ENCODE data around the gene TPH1. TPM values are rescaled to one million over a fixed set of nuclear protein-coding genes. Genes with fewer than 3 reads are reported as not detected.

Gene TPH1
- total RNA-seq, 1 experiment from 2014 or later: 0.07 TPM

DNA sequence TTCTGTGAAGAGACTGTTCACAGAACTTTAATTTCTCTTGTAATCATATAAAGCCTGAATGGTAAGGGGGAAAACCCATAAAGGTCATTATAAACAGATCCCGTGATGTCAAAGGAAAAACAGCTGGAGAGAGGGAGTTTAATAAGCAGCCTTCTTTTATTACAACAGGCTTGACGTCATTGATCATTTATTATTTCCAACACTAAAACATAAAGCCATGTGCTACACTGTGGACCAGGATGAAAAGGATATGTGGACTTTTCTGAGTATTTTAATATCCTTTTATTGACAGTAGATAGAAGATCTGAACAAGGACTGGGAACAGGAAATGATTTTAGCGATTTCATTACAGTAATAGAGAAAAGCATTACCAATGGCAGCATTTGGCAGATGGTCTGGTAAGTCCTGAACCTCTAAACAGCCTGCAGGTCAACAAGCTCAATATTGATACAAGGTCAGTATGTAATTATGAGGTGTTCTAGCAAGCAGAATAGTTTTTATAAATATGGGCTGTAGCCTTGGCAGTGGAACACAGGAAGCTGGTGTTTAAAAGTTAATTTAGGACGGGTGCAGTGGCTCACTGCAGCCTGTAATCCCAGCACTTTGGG is 25.1 kb upstream of the TPH1 start (continued):
- TF ChIP-seq ZNF219 (CRISPR knock-in tag; IDR thresholded peaks at IDR 0.05; ENCODE audit: borderline replicate concordance) (no peak), OVOL2 (CRISPR knock-in tag; IDR thresholded peaks at IDR 0.05; ENCODE audit: borderline replicate concordance) (no peak), ZNF138 (CRISPR knock-in tag; conservative IDR thresholded peaks at IDR 0.05) (no peak)
- TF ChIP-seq, protein P1, sequence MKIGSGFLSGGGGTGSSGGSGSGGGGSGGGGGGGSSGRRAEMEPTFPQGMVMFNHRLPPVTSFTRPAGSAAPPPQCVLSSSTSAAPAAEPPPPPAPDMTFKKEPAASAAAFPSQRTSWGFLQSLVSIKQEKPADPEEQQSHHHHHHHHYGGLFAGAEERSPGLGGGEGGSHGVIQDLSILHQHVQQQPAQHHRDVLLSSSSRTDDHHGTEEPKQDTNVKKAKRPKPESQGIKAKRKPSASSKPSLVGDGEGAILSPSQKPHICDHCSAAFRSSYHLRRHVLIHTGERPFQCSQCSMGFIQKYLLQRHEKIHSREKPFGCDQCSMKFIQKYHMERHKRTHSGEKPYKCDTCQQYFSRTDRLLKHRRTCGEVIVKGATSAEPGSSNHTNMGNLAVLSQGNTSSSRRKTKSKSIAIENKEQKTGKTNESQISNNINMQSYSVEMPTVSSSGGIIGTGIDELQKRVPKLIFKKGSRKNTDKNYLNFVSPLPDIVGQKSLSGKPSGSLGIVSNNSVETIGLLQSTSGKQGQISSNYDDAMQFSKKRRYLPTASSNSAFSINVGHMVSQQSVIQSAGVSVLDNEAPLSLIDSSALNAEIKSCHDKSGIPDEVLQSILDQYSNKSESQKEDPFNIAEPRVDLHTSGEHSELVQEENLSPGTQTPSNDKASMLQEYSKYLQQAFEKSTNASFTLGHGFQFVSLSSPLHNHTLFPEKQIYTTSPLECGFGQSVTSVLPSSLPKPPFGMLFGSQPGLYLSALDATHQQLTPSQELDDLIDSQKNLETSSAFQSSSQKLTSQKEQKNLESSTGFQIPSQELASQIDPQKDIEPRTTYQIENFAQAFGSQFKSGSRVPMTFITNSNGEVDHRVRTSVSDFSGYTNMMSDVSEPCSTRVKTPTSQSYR (CRISPR knock-in tag; IDR thresholded peaks at IDR 0.05): no peak
- TF ChIP-seq, protein P2, sequence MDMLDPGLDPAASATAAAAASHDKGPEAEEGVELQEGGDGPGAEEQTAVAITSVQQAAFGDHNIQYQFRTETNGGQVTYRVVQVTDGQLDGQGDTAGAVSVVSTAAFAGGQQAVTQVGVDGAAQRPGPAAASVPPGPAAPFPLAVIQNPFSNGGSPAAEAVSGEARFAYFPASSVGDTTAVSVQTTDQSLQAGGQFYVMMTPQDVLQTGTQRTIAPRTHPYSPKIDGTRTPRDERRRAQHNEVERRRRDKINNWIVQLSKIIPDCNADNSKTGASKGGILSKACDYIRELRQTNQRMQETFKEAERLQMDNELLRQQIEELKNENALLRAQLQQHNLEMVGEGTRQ (CRISPR knock-in tag; IDR thresholded peaks at IDR 0.05): no peak
- TF ChIP-seq, protein P3, sequence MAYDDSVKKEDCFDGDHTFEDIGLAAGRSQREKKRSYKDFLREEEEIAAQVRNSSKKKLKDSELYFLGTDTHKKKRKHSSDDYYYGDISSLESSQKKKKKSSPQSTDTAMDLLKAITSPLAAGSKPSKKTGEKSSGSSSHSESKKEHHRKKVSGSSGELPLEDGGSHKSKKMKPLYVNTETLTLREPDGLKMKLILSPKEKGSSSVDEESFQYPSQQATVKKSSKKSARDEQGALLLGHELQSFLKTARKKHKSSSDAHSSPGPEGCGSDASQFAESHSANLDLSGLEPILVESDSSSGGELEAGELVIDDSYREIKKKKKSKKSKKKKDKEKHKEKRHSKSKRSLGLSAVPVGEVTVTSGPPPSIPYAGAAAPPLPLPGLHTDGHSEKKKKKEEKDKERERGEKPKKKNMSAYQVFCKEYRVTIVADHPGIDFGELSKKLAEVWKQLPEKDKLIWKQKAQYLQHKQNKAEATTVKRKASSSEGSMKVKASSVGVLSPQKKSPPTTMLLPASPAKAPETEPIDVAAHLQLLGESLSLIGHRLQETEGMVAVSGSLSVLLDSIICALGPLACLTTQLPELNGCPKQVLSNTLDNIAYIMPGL (CRISPR knock-in tag; IDR thresholded peaks at IDR 0.05): no peak
- TF ChIP-seq, protein P4, sequence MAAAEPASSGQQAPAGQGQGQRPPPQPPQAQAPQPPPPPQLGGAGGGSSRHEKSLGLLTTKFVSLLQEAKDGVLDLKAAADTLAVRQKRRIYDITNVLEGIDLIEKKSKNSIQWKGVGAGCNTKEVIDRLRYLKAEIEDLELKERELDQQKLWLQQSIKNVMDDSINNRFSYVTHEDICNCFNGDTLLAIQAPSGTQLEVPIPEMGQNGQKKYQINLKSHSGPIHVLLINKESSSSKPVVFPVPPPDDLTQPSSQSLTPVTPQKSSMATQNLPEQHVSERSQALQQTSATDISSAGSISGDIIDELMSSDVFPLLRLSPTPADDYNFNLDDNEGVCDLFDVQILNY (CRISPR knock-in tag; IDR thresholded peaks at IDR 0.05): no peak
- TF ChIP-seq, protein P5, sequence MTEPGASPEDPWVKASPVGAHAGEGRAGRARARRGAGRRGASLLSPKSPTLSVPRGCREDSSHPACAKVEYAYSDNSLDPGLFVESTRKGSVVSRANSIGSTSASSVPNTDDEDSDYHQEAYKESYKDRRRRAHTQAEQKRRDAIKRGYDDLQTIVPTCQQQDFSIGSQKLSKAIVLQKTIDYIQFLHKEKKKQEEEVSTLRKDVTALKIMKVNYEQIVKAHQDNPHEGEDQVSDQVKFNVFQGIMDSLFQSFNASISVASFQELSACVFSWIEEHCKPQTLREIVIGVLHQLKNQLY (CRISPR knock-in tag; IDR thresholded peaks at IDR 0.05): no peak

DNA sequence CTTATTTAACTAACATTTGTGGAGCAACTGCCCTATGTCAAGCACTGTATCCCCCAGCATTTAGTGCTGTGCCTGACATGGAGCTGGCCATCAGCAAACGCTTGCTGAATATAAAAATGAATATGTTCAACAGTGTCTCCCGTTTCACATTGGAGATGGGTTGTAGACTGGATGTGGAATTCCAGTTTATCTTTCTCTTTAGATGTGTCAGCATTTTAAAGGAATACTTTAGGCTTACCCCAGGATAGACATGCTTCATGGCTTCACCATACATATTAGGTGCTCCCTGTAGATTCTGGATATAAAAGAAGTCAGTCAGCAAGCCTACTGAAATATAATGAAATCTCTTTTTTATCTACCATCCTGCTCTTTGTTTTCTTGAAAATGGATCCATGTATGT is 21.3 kb upstream of the TPH1 start:
- ChIA-PET POLR2A (no interaction called here), CTCF (no interaction called here)
- Mint-ChIP-seq H3K27me3 (ENCODE audit: low read depth) (no peaks in the 10 kb centered on the region), H3K9me3 (no peaks in the 10 kb centered on the region), H3K27ac (no peak overlapping the region), H3K4me1 (0 out of 2 replicates have a peak, but pooled peaks cover 6% of the 10 kb centered on the region), H3K4me3 (no peak overlapping the region), H3K36me3 (no peaks in the 10 kb centered on the region)
- DNase-seq (ENCODE audit: low spot score) (no peak), ATAC-seq (no peak)
- TF ChIP-seq, protein P6, sequence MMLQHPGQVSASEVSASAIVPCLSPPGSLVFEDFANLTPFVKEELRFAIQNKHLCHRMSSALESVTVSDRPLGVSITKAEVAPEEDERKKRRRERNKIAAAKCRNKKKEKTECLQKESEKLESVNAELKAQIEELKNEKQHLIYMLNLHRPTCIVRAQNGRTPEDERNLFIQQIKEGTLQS (CRISPR knock-in tag; conservative IDR thresholded peaks at IDR 0.05): no peak
- TF ChIP-seq, protein P7, sequence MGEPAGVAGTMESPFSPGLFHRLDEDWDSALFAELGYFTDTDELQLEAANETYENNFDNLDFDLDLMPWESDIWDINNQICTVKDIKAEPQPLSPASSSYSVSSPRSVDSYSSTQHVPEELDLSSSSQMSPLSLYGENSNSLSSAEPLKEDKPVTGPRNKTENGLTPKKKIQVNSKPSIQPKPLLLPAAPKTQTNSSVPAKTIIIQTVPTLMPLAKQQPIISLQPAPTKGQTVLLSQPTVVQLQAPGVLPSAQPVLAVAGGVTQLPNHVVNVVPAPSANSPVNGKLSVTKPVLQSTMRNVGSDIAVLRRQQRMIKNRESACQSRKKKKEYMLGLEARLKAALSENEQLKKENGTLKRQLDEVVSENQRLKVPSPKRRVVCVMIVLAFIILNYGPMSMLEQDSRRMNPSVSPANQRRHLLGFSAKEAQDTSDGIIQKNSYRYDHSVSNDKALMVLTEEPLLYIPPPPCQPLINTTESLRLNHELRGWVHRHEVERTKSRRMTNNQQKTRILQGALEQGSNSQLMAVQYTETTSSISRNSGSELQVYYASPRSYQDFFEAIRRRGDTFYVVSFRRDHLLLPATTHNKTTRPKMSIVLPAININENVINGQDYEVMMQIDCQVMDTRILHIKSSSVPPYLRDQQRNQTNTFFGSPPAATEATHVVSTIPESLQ (CRISPR knock-in tag; IDR thresholded peaks at IDR 0.05): no peak
- TF ChIP-seq, protein P8, sequence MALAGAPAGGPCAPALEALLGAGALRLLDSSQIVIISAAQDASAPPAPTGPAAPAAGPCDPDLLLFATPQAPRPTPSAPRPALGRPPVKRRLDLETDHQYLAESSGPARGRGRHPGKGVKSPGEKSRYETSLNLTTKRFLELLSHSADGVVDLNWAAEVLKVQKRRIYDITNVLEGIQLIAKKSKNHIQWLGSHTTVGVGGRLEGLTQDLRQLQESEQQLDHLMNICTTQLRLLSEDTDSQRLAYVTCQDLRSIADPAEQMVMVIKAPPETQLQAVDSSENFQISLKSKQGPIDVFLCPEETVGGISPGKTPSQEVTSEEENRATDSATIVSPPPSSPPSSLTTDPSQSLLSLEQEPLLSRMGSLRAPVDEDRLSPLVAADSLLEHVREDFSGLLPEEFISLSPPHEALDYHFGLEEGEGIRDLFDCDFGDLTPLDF (CRISPR knock-in tag; IDR thresholded peaks at IDR 0.05): no peak
- TF ChIP-seq, protein P9, sequence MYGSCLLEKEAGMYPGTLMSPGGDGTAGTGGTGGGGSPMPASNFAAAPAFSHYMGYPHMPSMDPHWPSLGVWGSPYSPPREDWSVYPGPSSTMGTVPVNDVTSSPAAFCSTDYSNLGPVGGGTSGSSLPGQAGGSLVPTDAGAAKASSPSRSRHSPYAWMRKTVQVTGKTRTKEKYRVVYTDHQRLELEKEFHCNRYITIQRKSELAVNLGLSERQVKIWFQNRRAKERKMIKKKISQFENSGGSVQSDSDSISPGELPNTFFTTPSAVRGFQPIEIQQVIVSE (CRISPR knock-in tag; IDR thresholded peaks at IDR 0.05; ENCODE audit: borderline replicate concordance): no peak
- TF ChIP-seq, protein P10, sequence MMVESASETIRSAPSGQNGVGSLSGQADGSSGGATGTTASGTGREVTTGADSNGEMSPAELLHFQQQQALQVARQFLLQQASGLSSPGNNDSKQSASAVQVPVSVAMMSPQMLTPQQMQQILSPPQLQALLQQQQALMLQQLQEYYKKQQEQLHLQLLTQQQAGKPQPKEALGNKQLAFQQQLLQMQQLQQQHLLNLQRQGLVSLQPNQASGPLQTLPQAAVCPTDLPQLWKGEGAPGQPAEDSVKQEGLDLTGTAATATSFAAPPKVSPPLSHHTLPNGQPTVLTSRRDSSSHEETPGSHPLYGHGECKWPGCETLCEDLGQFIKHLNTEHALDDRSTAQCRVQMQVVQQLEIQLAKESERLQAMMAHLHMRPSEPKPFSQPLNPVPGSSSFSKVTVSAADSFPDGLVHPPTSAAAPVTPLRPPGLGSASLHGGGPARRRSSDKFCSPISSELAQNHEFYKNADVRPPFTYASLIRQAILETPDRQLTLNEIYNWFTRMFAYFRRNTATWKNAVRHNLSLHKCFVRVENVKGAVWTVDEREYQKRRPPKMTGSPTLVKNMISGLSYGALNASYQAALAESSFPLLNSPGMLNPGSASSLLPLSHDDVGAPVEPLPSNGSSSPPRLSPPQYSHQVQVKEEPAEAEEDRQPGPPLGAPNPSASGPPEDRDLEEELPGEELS (CRISPR knock-in tag; IDR thresholded peaks at IDR 0.05): no peak
- TF ChIP-seq, protein P11, sequence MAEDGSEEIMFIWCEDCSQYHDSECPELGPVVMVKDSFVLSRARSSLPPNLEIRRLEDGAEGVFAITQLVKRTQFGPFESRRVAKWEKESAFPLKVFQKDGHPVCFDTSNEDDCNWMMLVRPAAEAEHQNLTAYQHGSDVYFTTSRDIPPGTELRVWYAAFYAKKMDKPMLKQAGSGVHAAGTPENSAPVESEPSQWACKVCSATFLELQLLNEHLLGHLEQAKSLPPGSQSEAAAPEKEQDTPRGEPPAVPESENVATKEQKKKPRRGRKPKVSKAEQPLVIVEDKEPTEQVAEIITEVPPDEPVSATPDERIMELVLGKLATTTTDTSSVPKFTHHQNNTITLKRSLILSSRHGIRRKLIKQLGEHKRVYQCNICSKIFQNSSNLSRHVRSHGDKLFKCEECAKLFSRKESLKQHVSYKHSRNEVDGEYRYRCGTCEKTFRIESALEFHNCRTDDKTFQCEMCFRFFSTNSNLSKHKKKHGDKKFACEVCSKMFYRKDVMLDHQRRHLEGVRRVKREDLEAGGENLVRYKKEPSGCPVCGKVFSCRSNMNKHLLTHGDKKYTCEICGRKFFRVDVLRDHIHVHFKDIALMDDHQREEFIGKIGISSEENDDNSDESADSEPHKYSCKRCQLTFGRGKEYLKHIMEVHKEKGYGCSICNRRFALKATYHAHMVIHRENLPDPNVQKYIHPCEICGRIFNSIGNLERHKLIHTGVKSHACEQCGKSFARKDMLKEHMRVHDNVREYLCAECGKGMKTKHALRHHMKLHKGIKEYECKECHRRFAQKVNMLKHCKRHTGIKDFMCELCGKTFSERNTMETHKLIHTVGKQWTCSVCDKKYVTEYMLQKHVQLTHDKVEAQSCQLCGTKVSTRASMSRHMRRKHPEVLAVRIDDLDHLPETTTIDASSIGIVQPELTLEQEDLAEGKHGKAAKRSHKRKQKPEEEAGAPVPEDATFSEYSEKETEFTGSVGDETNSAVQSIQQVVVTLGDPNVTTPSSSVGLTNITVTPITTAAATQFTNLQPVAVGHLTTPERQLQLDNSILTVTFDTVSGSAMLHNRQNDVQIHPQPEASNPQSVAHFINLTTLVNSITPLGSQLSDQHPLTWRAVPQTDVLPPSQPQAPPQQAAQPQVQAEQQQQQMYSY (CRISPR knock-in tag; IDR thresholded peaks at IDR 0.05): no peak
